WTC11 (cell line): Measurements from ENCODE around the gene PDZD2.

Experiments used
- ATF2 ChIP-seq: sonication (generic); formaldehyde crosslinking; IDR thresholded peaks from 2 replicates; pipeline ENCODE4 v1.8.1; 2022; ENCODE audit warnings: low read depth, missing genetic modification reagents, borderline replicate concordance
- NR3C1 ChIP-seq: sonication (generic); formaldehyde crosslinking; conservative IDR thresholded peaks from 2 replicates; pipeline ENCODE4 v1.8.1; 2023; ENCODE audit warnings: low read depth, mild to moderate bottlenecking, missing genetic modification reagents

GRCh38 chr5:32115985-32116384 is 477.1 kb downstream of the PDZD2 start:
- TF ChIP-seq ATF2 (CRISPR knock-in tag) (no peak), NR3C1 (CRISPR knock-in tag) (no peak)
